Keratinocyte (primary cell): ENCODE results near the gene PAQR7. TPM values are rescaled to one million over a fixed set of nuclear protein-coding genes. Genes with fewer than 3 reads are reported as not detected.
A peak's percentile ranks its signal among the peaks of the same experiment; 100 is the strongest.

Experiments
- DNase-seq: peaks from one replicate; pipeline ENCODE4 v3.0.0-alpha.2; 2011; ENCODE audit warnings: low read depth, missing footprints, low spot score
- FAIRE-seq: peaks from 2 replicates; lab custom pipeline; 2011; peaks lifted over from hg19 to GRCh38; lab: Jason Lieb, UNC
- H2AFZ ChIP-seq: 2 replicates; pipeline ENCODE4 v1.6.0; 2012; ENCODE audit warnings: low read length, control low read depth, inconsistent platforms; ENCODE audit not compliant: control insufficient read depth
- H3K27ac ChIP-seq: 2 replicates; pipeline ENCODE4 v1.5.1; 2011; ENCODE audit warnings: low read length; ENCODE audit not compliant: control insufficient read depth, insufficient read depth
- H3K27me3 ChIP-seq: 3 replicates; pipeline ENCODE4 v1.6.0; 2011; ENCODE audit warnings: low read length; ENCODE audit not compliant: control insufficient read depth, insufficient read depth; ENCODE audit errors: extremely low read depth
- H3K36me3 ChIP-seq, 2 experiments: 2 replicates in 1 of 2; 3 replicates in 1 of 2; pipeline ENCODE4 v1.5.1; 2011; ENCODE audit warnings: low read length in 2 of 2, mild to moderate bottlenecking in 1 of 2; ENCODE audit not compliant: control insufficient read depth in 2 of 2, insufficient read depth in 2 of 2; ENCODE audit errors: extremely low read depth in 1 of 2
- H3K4me1 ChIP-seq: 3 replicates; pipeline ENCODE4 v1.5.1; 2011; ENCODE audit warnings: low read length; ENCODE audit not compliant: control insufficient read depth, insufficient read depth; ENCODE audit errors: extremely low read depth
- H3K4me2 ChIP-seq: 3 replicates; pipeline ENCODE4 v1.6.0; 2011; ENCODE audit warnings: low read depth, low read length; ENCODE audit not compliant: control insufficient read depth, insufficient read depth; ENCODE audit errors: extremely low read depth
- H3K4me3 ChIP-seq, 3 experiments: fragments of 200-600 bp in 1 of 3; sonication (generic) in 1 of 3; 2 replicates in 2 of 3; 3 replicates in 1 of 3; pipeline ENCODE4 v1.5.1; 2011 to 2016; ENCODE audit warnings: low read length in 3 of 3, mild to moderate bottlenecking in 3 of 3, control low read depth in 2 of 3, inconsistent platforms in 1 of 3, low read depth in 1 of 3, mixed read lengths in 1 of 3, mixed run types in 1 of 3, moderate library complexity in 1 of 3; ENCODE audit not compliant: control insufficient read depth in 2 of 3, insufficient read depth in 2 of 3; ENCODE audit errors: extremely low read depth in 1 of 3
- H3K79me2 ChIP-seq: 2 replicates; pipeline ENCODE4 v1.6.0; 2012; ENCODE audit warnings: low read length; ENCODE audit not compliant: control insufficient read depth, insufficient read depth
- H3K9ac ChIP-seq: 3 replicates; pipeline ENCODE4 v1.6.0; 2011; ENCODE audit warnings: low read length; ENCODE audit not compliant: control insufficient read depth, insufficient read depth; ENCODE audit errors: extremely low read depth
- H3K9me1 ChIP-seq: 3 replicates; pipeline ENCODE4 v1.6.0; 2011; ENCODE audit warnings: low read length; ENCODE audit not compliant: control insufficient read depth, insufficient read depth; ENCODE audit errors: extremely low read depth
- H3K9me3 ChIP-seq: 2 replicates; pipeline ENCODE4 v1.5.1; 2012; ENCODE audit warnings: low read depth, low read length; ENCODE audit not compliant: control insufficient read depth
- H4K20me1 ChIP-seq: 3 replicates; pipeline ENCODE4 v1.6.0; 2011; ENCODE audit warnings: low read length; ENCODE audit not compliant: control insufficient read depth, insufficient read depth; ENCODE audit errors: extremely low read depth
- CTCF ChIP-seq, 3 experiments: IDR thresholded peaks in 1 of 3; conservative IDR thresholded peaks in 1 of 3; optimal IDR thresholded peaks in 1 of 3; 2 replicates in 2 of 3; 3 replicates in 1 of 3; pipeline versions ENCODE3 to v1.5.1; 2011; ENCODE audit warnings: low read length in 3 of 3, mild to moderate bottlenecking in 3 of 3, moderate library complexity in 2 of 3, control low read depth in 1 of 3, inconsistent platforms in 1 of 3; ENCODE audit not compliant: insufficient read depth in 2 of 3; ENCODE audit errors: extremely low read depth in 1 of 3
- EZH2 ChIP-seq: IDR thresholded peaks from one replicate; pipeline ENCODE4 v1.6.1; 2012; ENCODE audit warnings: inconsistent platforms, mild to moderate bottlenecking, low read length, moderate library complexity
- dilution Hi-C: fragments of 300-500 bp; cut with MboI; formaldehyde crosslinking; loops from one replicate; pipeline ENCODE4 v1.7.0; 2020; ENCODE audit warnings: low sequenced_read_pairs; ENCODE audit not compliant: extremely low pct_ligation_motif_present
- polyA plus RNA-seq, 5 experiments: library from polyadenylated mRNA; depleted of rRNA in 3 of 5; stranded (reverse) in 3 of 5; stranded (forward) in 1 of 5; unstranded in 1 of 5; fragments of >200 nt; gene quantifications; 1 replicate in 1 of 5; 2 replicates in 3 of 5; 3 replicates in 1 of 5; pipeline versions ENCODE4 v1.2.1 to v1.2.3, GENCODE V29; 2011 to 2012; ENCODE audit warnings: missing spikeins in 2 of 5, low read depth in 1 of 5, low replicate concordance in 1 of 5

Gene PAQR7
- polyA plus RNA-seq, 1 donor (not counting 4 experiments of a cell fraction or from before 2014, with no cell fraction given), result 14.5 TPM

GRCh38 chr1:25871086-25871703 is 4.3 kb downstream of the PAQR7 start:
- H3K4me2 ChIP-seq, result peak overlapping the region; percentile 72
- H3K4me3 ChIP-seq, result peak overlapping the region in 1 of 3 experiments; percentile 31
- peaks cover 44% of the 10 kb centered on the region for H3K4me1 ChIP-seq
- no peaks in the 10 kb centered on the region for H3K9me3 ChIP-seq
- dilution Hi-C loops, result no loop called here
- DNase-seq (no peak), FAIRE-seq (peak; percentile 53)
- H3K79me2 ChIP-seq, result peaks cover 10% of the 10 kb centered on the region
- H3K36me3 ChIP-seq, result peaks cover 12% of the 10 kb centered on the region in 2 experiments
- peak overlapping the region; percentile 47 for H3K27ac ChIP-seq
- peak overlapping the region; percentile 31 for H3K9ac ChIP-seq
- TF ChIP-seq EZH2 (no peak), CTCF (optimal IDR thresholded peaks at IDR 0.05 in 1 of 3, IDR thresholded peaks at IDR 0.05 in 1 of 3, conservative IDR thresholded peaks at IDR 0.05 in 1 of 3; ENCODE audit: extremely low read depth in 1 of 3, insufficient read depth in 2 of 3, low read length in 3 of 3) (no peak)
- peak overlapping the region; percentile 31 for H2AFZ ChIP-seq
- H4K20me1 ChIP-seq, result no peaks in the 10 kb centered on the region
- H3K9me1 ChIP-seq, result no peaks in the 10 kb centered on the region
- no peaks in the 10 kb centered on the region for H3K27me3 ChIP-seq

- Histone ChIP-seq H3K4me2 (no peak overlapping the region), H3K9ac (no peak overlapping the region), H3K79me2 (peaks cover 10% of the 10 kb centered on the region), H3K4me1 (peaks cover 42% of the 10 kb centered on the region), H3K27ac (no peak overlapping the region), H3K36me3 (peaks cover 12% of the 10 kb centered on the region in 2 experiments), H3K4me3 (no peak overlapping the region), H3K9me1 (no peaks in the 10 kb centered on the region), H4K20me1 (no peaks in the 10 kb centered on the region), H3K9me3 (no peaks in the 10 kb centered on the region), H3K27me3 (no peaks in the 10 kb centered on the region), H2AFZ (no peak overlapping the region)
- TF ChIP-seq CTCF (optimal IDR thresholded peaks at IDR 0.05 in 1 of 3, IDR thresholded peaks at IDR 0.05 in 1 of 3, conservative IDR thresholded peaks at IDR 0.05 in 1 of 3; ENCODE audit: extremely low read depth in 1 of 3, insufficient read depth in 2 of 3, low read length in 3 of 3) (no peak), EZH2 (no peak)
- dilution Hi-C loops, result no loop called here
- FAIRE-seq (no peak), DNase-seq (no peak)
Observed at GRCh38 chr1:25870614-25871013, 4.9 kb downstream of the PAQR7 start.
